ENCODE measurements around the gene ASB1.

Gene ASB1

DNA sequence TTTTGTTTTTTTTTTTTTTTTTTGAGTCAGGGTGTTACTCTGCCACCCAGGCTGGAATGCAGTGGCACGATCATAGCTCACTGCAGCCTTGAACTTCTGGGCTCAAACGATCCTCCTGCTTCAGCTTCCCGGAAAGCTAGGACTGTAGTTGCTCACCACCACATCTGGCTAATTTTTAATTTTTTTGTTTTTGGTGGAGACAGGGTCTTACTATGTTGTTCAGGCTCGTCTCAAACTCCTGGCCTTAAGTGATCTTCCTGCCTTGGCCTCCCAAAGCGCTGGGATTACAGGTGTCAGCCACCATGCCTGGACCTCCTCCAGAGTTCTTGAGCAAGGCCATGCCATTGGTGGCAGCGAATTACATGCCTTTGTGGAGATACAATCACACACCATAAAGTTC is 35.2 kb downstream of the ASB1 start:
- ChIA-PET POLR2A (no interaction called here), CTCF (interaction anchor here (0.7 to 1.7 kb wide), 4 partner anchors 21 to 104 kb away, joined by 3 to 12 read pairs (median 6); no protein-coding TSS in a partner anchor)
- H3K4me3 ChIP-seq (ENCODE audit: low read depth, low read length) = no peak overlapping the region
- no peak overlapping the region for H3K27ac ChIP-seq (ENCODE audit: extremely low read depth, low read depth, low read length)
- H3K4me1 ChIP-seq (ENCODE audit: control insufficient read depth, insufficient read depth, low read length) = no peaks in the 10 kb centered on the region
- TF ChIP-seq ZNF37A (tag by site-specific recombination; IDR thresholded peaks at IDR 0.05) = no peak
- TF ChIP-seq, protein P1, sequence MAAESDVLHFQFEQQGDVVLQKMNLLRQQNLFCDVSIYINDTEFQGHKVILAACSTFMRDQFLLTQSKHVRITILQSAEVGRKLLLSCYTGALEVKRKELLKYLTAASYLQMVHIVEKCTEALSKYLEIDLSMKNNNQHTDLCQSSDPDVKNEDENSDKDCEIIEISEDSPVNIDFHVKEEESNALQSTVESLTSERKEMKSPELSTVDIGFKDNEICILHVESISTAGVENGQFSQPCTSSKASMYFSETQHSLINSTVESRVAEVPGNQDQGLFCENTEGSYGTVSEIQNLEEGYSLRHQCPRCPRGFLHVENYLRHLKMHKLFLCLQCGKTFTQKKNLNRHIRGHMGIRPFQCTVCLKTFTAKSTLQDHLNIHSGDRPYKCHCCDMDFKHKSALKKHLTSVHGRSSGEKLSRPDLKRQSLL (tag by site-specific recombination; IDR thresholded peaks at IDR 0.05) = no peak
- no peak for TF ChIP-seq ZNF544 (tag by site-specific recombination; IDR thresholded peaks at IDR 0.05)
- no peak for TF ChIP-seq ZNF785 (tag by site-specific recombination; IDR thresholded peaks at IDR 0.05)
- TF ChIP-seq SP3 (tag by site-specific recombination; IDR thresholded peaks at IDR 0.05) = no peak
- no peaks in the 10 kb centered on the region for H3K9me3 ChIP-seq (ENCODE audit: control insufficient read depth, insufficient read depth, low read depth, low read length)
- H3K36me3 ChIP-seq (ENCODE audit: control insufficient read depth in 2 of 2, insufficient read depth in 1 of 2, low read length in 2 of 2) = no peaks in the 10 kb centered on the region

GRCh38 chr2:238462782-238463396 is 36.2 kb downstream of the ASB1 start:
- H3K9me3 ChIP-seq (ENCODE audit: control insufficient read depth, insufficient read depth, low read depth, low read length) = no peaks in the 10 kb centered on the region
- ChIA-PET CTCF (interaction anchor here (0.6 kb wide), 1 partner anchor 302 kb away, joined by 4 read pairs; no protein-coding TSS in a partner anchor), POLR2A (no interaction called here)
- no peaks in the 10 kb centered on the region for H3K36me3 ChIP-seq (ENCODE audit: control insufficient read depth in 2 of 2, insufficient read depth in 1 of 2, low read length in 2 of 2)
- no peak for TF ChIP-seq ZNF747 (tag by site-specific recombination; IDR thresholded peaks at IDR 0.05)
- peak; percentile 71; the same call in 1 of the 2 replicates for TF ChIP-seq TRIM28 (IDR thresholded peaks at IDR 0.05; ENCODE audit: borderline replicate concordance, low read length)
- TF ChIP-seq, protein P2, sequence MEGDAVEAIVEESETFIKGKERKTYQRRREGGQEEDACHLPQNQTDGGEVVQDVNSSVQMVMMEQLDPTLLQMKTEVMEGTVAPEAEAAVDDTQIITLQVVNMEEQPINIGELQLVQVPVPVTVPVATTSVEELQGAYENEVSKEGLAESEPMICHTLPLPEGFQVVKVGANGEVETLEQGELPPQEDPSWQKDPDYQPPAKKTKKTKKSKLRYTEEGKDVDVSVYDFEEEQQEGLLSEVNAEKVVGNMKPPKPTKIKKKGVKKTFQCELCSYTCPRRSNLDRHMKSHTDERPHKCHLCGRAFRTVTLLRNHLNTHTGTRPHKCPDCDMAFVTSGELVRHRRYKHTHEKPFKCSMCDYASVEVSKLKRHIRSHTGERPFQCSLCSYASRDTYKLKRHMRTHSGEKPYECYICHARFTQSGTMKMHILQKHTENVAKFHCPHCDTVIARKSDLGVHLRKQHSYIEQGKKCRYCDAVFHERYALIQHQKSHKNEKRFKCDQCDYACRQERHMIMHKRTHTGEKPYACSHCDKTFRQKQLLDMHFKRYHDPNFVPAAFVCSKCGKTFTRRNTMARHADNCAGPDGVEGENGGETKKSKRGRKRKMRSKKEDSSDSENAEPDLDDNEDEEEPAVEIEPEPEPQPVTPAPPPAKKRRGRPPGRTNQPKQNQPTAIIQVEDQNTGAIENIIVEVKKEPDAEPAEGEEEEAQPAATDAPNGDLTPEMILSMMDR (tag by site-specific recombination; IDR thresholded peaks at IDR 0.05) = peak; percentile 49; the same call in 1 of the 2 replicates
- peak; percentile 92 for TF ChIP-seq ZNF660 (tag by site-specific recombination; IDR thresholded peaks at IDR 0.05)
- peak; percentile 57 for TF ChIP-seq ZNF654 (tag by site-specific recombination; IDR thresholded peaks at IDR 0.05; ENCODE audit: low read depth)
- H3K27ac ChIP-seq (ENCODE audit: extremely low read depth, low read depth, low read length) = no peak overlapping the region
- H3K4me3 ChIP-seq (ENCODE audit: low read depth, low read length) = no peak overlapping the region
- no peaks in the 10 kb centered on the region for H3K4me1 ChIP-seq (ENCODE audit: control insufficient read depth, insufficient read depth, low read length)

GRCh38 chr2:238464389-238464788 is 37.7 kb downstream of the ASB1 start:
- H3K4me1 ChIP-seq (ENCODE audit: control insufficient read depth, insufficient read depth, low read length) = no peaks in the 10 kb centered on the region
- no peaks in the 10 kb centered on the region for H3K36me3 ChIP-seq (ENCODE audit: control insufficient read depth in 2 of 2, insufficient read depth in 1 of 2, low read length in 2 of 2)
- ChIA-PET CTCF (interaction anchor here (1.0 to 1.5 kb wide), 5 partner anchors 21 to 133 kb away, joined by 3 to 5 read pairs (median 3); no protein-coding TSS in a partner anchor), POLR2A (no interaction called here)
- H3K9me3 ChIP-seq (ENCODE audit: control insufficient read depth, insufficient read depth, low read depth, low read length) = no peaks in the 10 kb centered on the region
- H3K4me3 ChIP-seq (ENCODE audit: low read depth, low read length) = no peak overlapping the region
- no peak overlapping the region for H3K27ac ChIP-seq (ENCODE audit: extremely low read depth, low read depth, low read length)
- no peak for TF ChIP-seq ZNF654 (tag by site-specific recombination; IDR thresholded peaks at IDR 0.05; ENCODE audit: low read depth)
- TF ChIP-seq BCL11B (tag by site-specific recombination; IDR thresholded peaks at IDR 0.05; ENCODE audit: low read depth) = no peak
- no peak for TF ChIP-seq ZFP37 (tag by site-specific recombination; IDR thresholded peaks at IDR 0.05)
- TF ChIP-seq ZNF776 (tag by site-specific recombination; IDR thresholded peaks at IDR 0.05; ENCODE audit: borderline replicate concordance) = no peak
- no peak for TF ChIP-seq ZNF548 (tag by site-specific recombination; IDR thresholded peaks at IDR 0.05)
- no peak for TF ChIP-seq ZNF692 (tag by site-specific recombination; IDR thresholded peaks at IDR 0.05)
- no peak for TF ChIP-seq SETDB1 (IDR thresholded peaks at IDR 0.05; ENCODE audit: insufficient read length, low read length)
- TF ChIP-seq, protein P3, sequence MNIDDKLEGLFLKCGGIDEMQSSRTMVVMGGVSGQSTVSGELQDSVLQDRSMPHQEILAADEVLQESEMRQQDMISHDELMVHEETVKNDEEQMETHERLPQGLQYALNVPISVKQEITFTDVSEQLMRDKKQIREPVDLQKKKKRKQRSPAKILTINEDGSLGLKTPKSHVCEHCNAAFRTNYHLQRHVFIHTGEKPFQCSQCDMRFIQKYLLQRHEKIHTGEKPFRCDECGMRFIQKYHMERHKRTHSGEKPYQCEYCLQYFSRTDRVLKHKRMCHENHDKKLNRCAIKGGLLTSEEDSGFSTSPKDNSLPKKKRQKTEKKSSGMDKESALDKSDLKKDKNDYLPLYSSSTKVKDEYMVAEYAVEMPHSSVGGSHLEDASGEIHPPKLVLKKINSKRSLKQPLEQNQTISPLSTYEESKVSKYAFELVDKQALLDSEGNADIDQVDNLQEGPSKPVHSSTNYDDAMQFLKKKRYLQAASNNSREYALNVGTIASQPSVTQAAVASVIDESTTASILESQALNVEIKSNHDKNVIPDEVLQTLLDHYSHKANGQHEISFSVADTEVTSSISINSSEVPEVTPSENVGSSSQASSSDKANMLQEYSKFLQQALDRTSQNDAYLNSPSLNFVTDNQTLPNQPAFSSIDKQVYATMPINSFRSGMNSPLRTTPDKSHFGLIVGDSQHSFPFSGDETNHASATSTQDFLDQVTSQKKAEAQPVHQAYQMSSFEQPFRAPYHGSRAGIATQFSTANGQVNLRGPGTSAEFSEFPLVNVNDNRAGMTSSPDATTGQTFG (tag by site-specific recombination; IDR thresholded peaks at IDR 0.05; ENCODE audit: borderline replicate concordance) = no peak
- TF ChIP-seq ZNF514 (tag by site-specific recombination; IDR thresholded peaks at IDR 0.05) = no peak
- TF ChIP-seq, protein P1 (tag by site-specific recombination; IDR thresholded peaks at IDR 0.05) = no peak
- TF ChIP-seq, protein P4, sequence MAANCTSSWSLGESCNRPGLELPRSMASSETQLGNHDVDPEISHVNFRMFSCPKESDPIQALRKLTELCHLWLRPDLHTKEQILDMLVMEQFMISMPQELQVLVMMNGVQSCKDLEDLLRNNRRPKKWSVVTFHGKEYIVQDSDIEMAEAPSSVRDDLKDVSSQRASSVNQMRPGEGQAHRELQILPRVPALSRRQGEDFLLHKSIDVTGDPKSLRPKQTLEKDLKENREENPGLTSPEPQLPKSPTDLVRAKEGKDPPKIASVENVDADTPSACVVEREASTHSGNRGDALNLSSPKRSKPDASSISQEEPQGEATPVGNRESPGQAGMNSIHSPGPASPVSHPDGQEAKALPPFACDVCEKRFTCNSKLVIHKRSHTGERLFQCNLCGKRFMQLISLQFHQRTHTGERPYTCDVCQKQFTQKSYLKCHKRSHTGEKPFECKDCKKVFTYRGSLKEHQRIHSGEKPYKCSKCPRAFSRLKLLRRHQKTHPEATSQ (tag by site-specific recombination; IDR thresholded peaks at IDR 0.05) = no peak

All from HEK293 (cell line).